OCI-LY3 (cell line): ENCODE data around the gene TRNT1.

ENCODE experiments used
- H2AFZ ChIP-seq: fragments of 200-600, 300-600 bp; shearing (Covaris generic); 2 replicates; pipeline ENCODE4 v1.6.0; 2014; ENCODE audit warnings: antibody characterized with exemption, low read depth, low read length
- H3K27ac ChIP-seq: fragments of 200-600, 300-600 bp; sonication (generic); 2 replicates; pipeline ENCODE4 v1.5.1; 2014; ENCODE audit warnings: mild to moderate bottlenecking, low read length, moderate library complexity, mixed read lengths
- H3K27me3 ChIP-seq: fragments of 200-600, 300-600 bp; sonication (generic); 2 replicates; pipeline ENCODE4 v1.6.1; 2014; ENCODE audit warnings: low read depth, low read length, mixed read lengths
- H3K36me3 ChIP-seq: fragments of 200-600, 300-600 bp; sonication (generic); replicated peaks from 2 replicates; pipeline ENCODE3; 2014; ENCODE audit warnings: low read depth, low read length, mixed read lengths
- H3K4me1 ChIP-seq: fragments of 300-600, 200-600 bp; sonication (generic); 2 replicates; pipeline ENCODE4 v1.6.1; 2014; ENCODE audit warnings: low read length, mixed read lengths
- H3K4me2 ChIP-seq: fragments of 200-600, 300-600 bp; sonication (generic); 2 replicates; pipeline ENCODE4 v1.6.1; 2014; ENCODE audit warnings: low read length, mixed read lengths
- H3K4me3 ChIP-seq: fragments of 300-600, 200-600 bp; sonication (generic); 2 replicates; pipeline ENCODE4 v1.5.1; 2014; ENCODE audit warnings: antibody characterized with exemption, mild to moderate bottlenecking, low read length, moderate library complexity
- H3K79me2 ChIP-seq: fragments of 300-600, 200-600 bp; shearing (Covaris generic); 2 replicates; pipeline ENCODE4 v1.6.1; 2014; ENCODE audit warnings: mild to moderate bottlenecking, low read length, mixed read lengths
- H3K9ac ChIP-seq: fragments of 300-600, 200-600 bp; shearing (Covaris generic); 2 replicates; pipeline ENCODE4 v1.6.0; 2014; ENCODE audit warnings: mild to moderate bottlenecking, low read length, moderate library complexity
- H3K9me3 ChIP-seq: fragments of 200-600, 300-600 bp; shearing (Covaris generic); 2 replicates; pipeline ENCODE4 v1.6.1; 2014; ENCODE audit warnings: low read length, mixed read lengths; ENCODE audit not compliant: insufficient read depth
- H4K20me1 ChIP-seq: fragments of 200-600, 300-600 bp; sonication (generic); 2 replicates; pipeline ENCODE4 v1.6.1; 2016; ENCODE audit warnings: low read length, mixed read lengths; ENCODE audit not compliant: insufficient read depth
- EZH2phosphoT487 ChIP-seq: fragments of 200-600 bp; shearing (Covaris generic); IDR thresholded peaks from 2 replicates; pipeline ENCODE4 v1.6.1; 2018; ENCODE audit warnings: antibody characterized with exemption, mixed run types, low read depth
- TF ChIP-seq, protein P1 (sequence below): fragments of 200-600, 300-600 bp; sonication (generic); IDR thresholded peaks from 2 replicates; pipeline ENCODE4 v1.5.1; 2014; ENCODE audit warnings: antibody characterized with exemption, low read length, low read depth

TRNT1 gene

DNA sequence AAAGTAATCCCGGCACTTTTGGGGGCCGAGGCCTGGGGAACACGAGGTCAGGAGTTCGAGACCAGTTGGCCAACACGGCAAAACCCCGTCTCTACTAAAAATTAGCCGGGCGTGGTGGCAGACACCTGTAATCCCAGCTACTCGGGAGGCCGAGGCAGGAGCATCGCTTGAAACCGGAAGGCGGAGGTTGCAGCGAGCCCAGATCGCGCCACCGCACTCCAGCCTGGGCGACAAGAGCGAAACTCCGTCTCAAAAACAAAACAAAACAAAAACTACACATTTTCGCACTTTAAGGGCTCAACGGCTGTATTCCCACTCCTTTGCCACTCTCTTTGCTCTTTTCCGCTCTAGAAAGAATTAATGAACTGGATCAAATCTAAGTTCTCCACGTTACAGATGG lies 763 bp upstream of the TRNT1 start:
- peak overlapping the region; percentile 82 for H3K4me2 ChIP-seq
- peak overlapping the region; percentile 87; the same call in 1 of the 2 replicates for H2AFZ ChIP-seq
- H3K9me3 ChIP-seq, result no peaks in the 10 kb centered on the region
- peak overlapping the region; percentile 93 for H3K4me3 ChIP-seq
- peaks cover 23% of the 10 kb centered on the region for H3K4me1 ChIP-seq
- TF ChIP-seq, protein P1, sequence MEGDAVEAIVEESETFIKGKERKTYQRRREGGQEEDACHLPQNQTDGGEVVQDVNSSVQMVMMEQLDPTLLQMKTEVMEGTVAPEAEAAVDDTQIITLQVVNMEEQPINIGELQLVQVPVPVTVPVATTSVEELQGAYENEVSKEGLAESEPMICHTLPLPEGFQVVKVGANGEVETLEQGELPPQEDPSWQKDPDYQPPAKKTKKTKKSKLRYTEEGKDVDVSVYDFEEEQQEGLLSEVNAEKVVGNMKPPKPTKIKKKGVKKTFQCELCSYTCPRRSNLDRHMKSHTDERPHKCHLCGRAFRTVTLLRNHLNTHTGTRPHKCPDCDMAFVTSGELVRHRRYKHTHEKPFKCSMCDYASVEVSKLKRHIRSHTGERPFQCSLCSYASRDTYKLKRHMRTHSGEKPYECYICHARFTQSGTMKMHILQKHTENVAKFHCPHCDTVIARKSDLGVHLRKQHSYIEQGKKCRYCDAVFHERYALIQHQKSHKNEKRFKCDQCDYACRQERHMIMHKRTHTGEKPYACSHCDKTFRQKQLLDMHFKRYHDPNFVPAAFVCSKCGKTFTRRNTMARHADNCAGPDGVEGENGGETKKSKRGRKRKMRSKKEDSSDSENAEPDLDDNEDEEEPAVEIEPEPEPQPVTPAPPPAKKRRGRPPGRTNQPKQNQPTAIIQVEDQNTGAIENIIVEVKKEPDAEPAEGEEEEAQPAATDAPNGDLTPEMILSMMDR, result no peak
- no peaks in the 10 kb centered on the region for H4K20me1 ChIP-seq
- H3K27me3 ChIP-seq, result no peaks in the 10 kb centered on the region
- H3K27ac ChIP-seq, result peak overlapping the region; percentile 87
- peaks cover 41% of the 10 kb centered on the region for H3K79me2 ChIP-seq
- peaks cover 29% of the 10 kb centered on the region for H3K36me3 ChIP-seq
- H3K9ac ChIP-seq, result peak overlapping the region; percentile 97

DNA sequence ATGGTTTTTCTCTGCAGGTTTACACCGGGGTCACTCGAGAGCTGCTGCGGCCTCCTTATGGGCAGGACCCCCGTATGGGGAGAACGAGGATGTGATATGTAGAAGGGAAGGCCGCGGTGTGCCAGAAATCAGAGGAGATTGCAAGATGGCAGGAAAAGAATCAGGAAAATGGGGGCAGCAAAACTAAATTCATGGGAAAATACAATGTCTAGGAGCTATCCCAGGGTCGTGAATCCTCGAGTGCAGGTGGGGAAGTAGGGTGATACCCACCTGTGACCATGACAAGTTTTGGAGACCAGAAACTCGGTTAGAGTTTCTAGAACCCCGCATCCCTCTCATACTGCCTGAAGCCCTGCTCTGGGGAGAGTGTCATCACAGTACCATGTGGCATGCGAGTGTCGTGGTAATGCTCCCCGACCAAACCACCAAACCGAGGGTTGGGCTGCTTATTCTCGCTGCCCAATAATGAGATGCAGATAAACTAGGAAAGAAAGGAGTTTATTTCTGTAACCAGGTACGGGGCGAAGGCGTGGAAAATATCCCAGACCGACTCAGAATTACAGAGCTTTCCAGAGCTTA lies 781 bp downstream of the TRNT1 start:
- no peak overlapping the region for H2AFZ ChIP-seq
- H3K79me2 ChIP-seq, result peaks cover 44% of the 10 kb centered on the region
- TF ChIP-seq EZH2phosphoT487, result no peak
- TF ChIP-seq, protein P1, result no peak
- H3K4me3 ChIP-seq, result peak overlapping the region; percentile 93
- no peaks in the 10 kb centered on the region for H3K27me3 ChIP-seq
- H3K9ac ChIP-seq, result peak overlapping the region; percentile 98
- H3K4me2 ChIP-seq, result peak overlapping the region; percentile 90
- H3K36me3 ChIP-seq, result peaks cover 33% of the 10 kb centered on the region
- H4K20me1 ChIP-seq, result no peaks in the 10 kb centered on the region
- H3K4me1 ChIP-seq, result peaks cover 23% of the 10 kb centered on the region
- H3K27ac ChIP-seq, result peak overlapping the region; percentile 78
- no peaks in the 10 kb centered on the region for H3K9me3 ChIP-seq

DNA sequence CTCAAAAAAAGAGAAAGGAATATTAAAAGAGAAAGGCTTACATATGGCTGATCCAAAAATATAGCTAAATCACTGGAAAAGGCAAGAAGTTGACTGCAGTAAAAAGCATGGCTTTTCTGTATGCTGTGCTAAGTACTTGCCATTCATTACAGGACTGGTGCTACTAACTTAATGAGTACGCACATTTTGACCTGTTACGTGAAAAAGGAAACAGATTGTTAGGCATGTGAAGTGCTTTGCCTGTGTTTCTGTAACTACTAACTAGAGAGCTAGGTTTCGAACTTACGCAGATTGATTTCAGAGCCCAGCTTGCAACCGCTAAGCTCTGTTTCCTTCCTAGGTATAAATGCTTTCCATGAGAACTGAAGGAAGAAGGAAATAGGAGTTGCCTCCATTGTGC lies 2.8 kb downstream of the TRNT1 start:
- H3K27me3 ChIP-seq, result no peaks in the 10 kb centered on the region
- H3K9me3 ChIP-seq, result no peaks in the 10 kb centered on the region
- TF ChIP-seq, protein P1, result no peak
- TF ChIP-seq EZH2phosphoT487, result no peak
- H3K9ac ChIP-seq, result no peak overlapping the region
- peaks cover 5% of the 10 kb centered on the region; the same call in 1 of the 2 replicates for H4K20me1 ChIP-seq
- H2AFZ ChIP-seq, result no peak overlapping the region
- peaks cover 43% of the 10 kb centered on the region for H3K36me3 ChIP-seq
- no peak overlapping the region for H3K4me3 ChIP-seq
- H3K27ac ChIP-seq, result no peak overlapping the region
- peaks cover 23% of the 10 kb centered on the region for H3K4me1 ChIP-seq
- peaks cover 65% of the 10 kb centered on the region for H3K79me2 ChIP-seq
- no peak overlapping the region for H3K4me2 ChIP-seq

DNA sequence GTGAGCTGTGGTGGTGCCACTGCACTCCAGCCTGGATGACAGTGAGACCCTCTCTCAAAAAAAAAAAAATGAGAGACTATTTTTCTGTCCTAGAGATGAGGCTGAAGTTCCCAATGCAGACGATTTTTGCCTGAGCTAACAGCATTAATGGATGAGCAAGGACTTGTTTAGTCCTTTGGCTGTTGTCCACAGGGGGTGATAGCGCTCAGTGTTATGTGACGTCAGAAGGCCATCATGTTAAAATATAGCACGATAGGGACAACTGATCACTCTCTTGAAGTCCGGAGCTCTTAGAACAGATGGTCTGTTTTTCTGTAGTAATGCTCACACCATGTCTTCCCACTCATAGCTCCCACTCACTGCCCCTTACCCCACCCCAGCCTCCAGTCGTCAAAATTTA lies 6.8 kb downstream of the TRNT1 start:
- Histone ChIP-seq H2AFZ (no peak overlapping the region), H3K4me1 (peaks cover 4% of the 10 kb centered on the region; the same call in 1 of the 2 replicates), H3K9ac (no peak overlapping the region), H3K4me3 (no peak overlapping the region), H3K36me3 (peaks cover 62% of the 10 kb centered on the region), H3K27me3 (no peaks in the 10 kb centered on the region), H3K4me2 (no peak overlapping the region), H3K79me2 (peaks cover 84% of the 10 kb centered on the region), H3K9me3 (no peaks in the 10 kb centered on the region), H4K20me1 (peaks cover 30% of the 10 kb centered on the region), H3K27ac (no peak overlapping the region)
- TF ChIP-seq EZH2phosphoT487, result no peak
- TF ChIP-seq, protein P1, result no peak
